ENCODE data around the gene TMEM267.

TMEM267 gene

DNA sequence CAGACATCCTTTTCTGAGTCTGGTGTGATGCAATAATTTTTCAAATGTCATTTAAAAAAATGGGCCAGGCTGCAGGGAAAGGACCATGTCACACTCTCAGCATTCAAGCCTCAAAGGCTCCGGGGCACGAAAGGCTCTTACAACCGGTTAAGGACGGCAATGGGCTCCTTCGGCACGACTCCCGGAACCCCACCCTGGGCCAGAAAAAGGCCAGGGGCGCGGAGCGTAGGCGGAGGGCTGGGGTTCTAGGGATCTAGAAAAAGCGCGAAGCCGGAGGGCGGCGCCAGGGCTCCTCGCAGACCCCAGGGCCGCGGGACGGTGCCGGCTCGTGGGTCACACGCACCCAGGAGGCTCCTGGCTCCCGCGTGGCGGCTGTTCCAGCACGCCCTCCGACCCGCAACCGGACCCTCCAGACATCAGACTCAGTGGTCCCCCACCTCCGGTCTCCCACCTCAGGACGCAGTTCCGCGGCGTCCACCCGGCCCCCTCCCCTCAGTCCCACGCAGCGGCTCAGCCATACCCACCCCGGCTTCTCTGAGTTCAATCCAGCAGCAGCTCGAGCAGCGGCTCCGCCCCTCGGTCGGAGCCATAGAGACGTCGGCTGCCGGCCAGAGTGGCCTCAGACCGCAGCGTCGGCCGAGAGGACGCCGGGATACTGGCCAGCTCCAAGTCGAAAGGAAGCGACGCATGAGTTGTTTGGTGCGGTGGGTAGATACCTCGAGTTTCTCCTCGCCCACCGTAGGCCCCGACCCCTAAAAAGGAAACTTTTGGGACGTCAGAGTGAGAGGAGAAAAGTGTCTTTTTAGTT lies at the start of gene TMEM267:
Gene TMEM267, minus strand, starts transcription at position 568 of the 808 bp plus-strand sequence. CDS start 29,896 bp downstream, outside the sequence.
- ChIA-PET CTCF (interaction anchor here (0.6 to 3.6 kb wide), 53 partner anchors 8 to 492 kb away, joined by 3 to 43 read pairs (median 4); partner anchors contain the start of genes C5orf34, CCL28, HMGCS1 and NNT), POLR2A (interaction anchor here (1.0 to 1.9 kb wide), 8 partner anchors 32 to 442 kb away, joined by 4 to 13 read pairs (median 6); partner anchors contain the start of genes C5orf34, HMGCS1, NNT and ZNF131)
- no peak for TF ChIP-seq CTCF (IDR thresholded peaks at IDR 0.05; ENCODE audit: control extremely low read depth, extremely low read depth, low read depth, missing control alignments)
- peak; percentile 91 for DNase-seq (ENCODE audit: extremely low spot score)

DNA sequence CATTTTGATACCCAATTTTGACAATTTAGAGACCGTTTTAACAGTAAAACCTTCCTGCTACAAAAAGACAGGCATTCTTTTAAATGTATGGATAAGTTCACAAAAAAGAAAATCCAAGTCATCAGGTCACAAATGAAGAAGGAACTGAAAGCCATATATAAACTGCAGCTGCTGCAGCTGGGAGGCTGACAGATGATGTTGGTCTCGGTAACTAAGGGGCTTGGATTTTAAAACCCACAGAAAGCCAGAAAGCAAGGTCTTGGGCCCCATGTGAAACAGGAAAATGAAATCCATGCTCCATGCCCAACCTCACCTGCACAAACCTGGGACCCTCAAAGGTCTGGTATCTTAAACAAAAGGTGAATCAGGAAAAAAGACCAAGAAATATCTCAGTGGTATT lies 47.0 kb upstream of the TMEM267 start:
- no peak for TF ChIP-seq CTCF (IDR thresholded peaks at IDR 0.05; ENCODE audit: control extremely low read depth, extremely low read depth, low read depth, missing control alignments)
- DNase-seq (ENCODE audit: extremely low spot score) = no peak
- CTCF ChIA-PET = interaction anchor here (1.1 to 1.8 kb wide), 2 partner anchors 11 to 14 kb away, joined by 3 to 7 read pairs; no protein-coding TSS in a partner anchor
- POLR2A ChIA-PET = no interaction called here

GRCh38 chr5:43523662-43524072 lies 40.0 kb upstream of the TMEM267 start:
- POLR2A ChIA-PET = interaction anchor here (1.9 kb wide), 1 partner anchor 40 kb away, joined by 5 read pairs; the partner anchor contains the start of gene TMEM267
- DNase-seq (ENCODE audit: extremely low spot score) = no peak
- no peak for TF ChIP-seq CTCF (IDR thresholded peaks at IDR 0.05; ENCODE audit: control extremely low read depth, extremely low read depth, low read depth, missing control alignments)
- CTCF ChIA-PET = interaction anchor here (1.0 to 1.7 kb wide), 2 partner anchors 9 to 134 kb away, joined by 3 to 4 read pairs; partner anchors contain the start of gene C5orf34

DNA sequence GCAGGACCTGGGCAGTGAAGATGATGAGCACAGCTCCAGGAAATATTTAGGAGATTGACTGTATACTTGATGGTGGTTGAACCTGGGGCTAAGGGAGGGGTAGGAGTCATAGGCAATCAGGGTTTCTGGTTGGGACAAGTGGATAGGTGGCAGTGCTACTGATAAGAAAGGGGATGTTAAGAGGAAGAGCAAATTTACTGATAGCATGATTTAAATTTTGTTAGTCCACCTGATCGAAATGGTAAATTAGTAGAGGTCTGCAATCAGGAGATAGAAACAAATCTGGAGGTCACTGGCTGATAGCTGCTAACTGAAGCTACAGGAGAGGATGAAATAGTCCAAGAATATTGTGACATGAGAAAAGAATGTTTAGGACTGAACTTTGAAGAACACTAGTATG lies 37.0 kb upstream of the TMEM267 start:
- TF ChIP-seq CTCF (IDR thresholded peaks at IDR 0.05; ENCODE audit: control extremely low read depth, extremely low read depth, low read depth, missing control alignments) = no peak
- DNase-seq (ENCODE audit: extremely low spot score) = no peak
- POLR2A ChIA-PET = no interaction called here
- CTCF ChIA-PET = interaction anchor here (1.0 kb wide), 1 partner anchor 20 kb away, joined by 3 read pairs; no protein-coding TSS in a partner anchor

GRCh38 chr5:43515678-43516048 lies 32.0 kb upstream of the TMEM267 start:
- DNase-seq (ENCODE audit: extremely low spot score) = no peak
- POLR2A ChIA-PET = interaction anchor here (1.2 kb wide), 1 partner anchor 32 kb away, joined by 10 read pairs; the partner anchor contains the start of gene TMEM267
- no peak for TF ChIP-seq CTCF (IDR thresholded peaks at IDR 0.05; ENCODE audit: control extremely low read depth, extremely low read depth, low read depth, missing control alignments)
- CTCF ChIA-PET = interaction anchor here (1.5 to 2.7 kb wide), 2 partner anchors 8 to 32 kb away, joined by 4 to 13 read pairs; partner anchors contain the start of gene TMEM267

GRCh38 chr5:43514816-43515677 lies 31.4 kb upstream of the TMEM267 start, which contains the start of gene C5orf34:
TSS of gene C5orf34 (minus strand) at chr5:43515148. CDS start at chr5:43509339, 5,809 bp downstream.
- ChIA-PET CTCF (interaction anchor here (0.6 to 2.7 kb wide), 4 partner anchors 8 to 31 kb away, joined by 3 to 13 read pairs (median 4); partner anchors contain the start of gene TMEM267), POLR2A (interaction anchor here (1.2 kb wide), 1 partner anchor 31 kb away, joined by 10 read pairs; the partner anchor contains the start of gene TMEM267)
- DNase-seq (ENCODE audit: extremely low spot score) = peak; percentile 96
- no peak for TF ChIP-seq CTCF (IDR thresholded peaks at IDR 0.05; ENCODE audit: control extremely low read depth, extremely low read depth, low read depth, missing control alignments)
